Heart right ventricle (tissue), 16 donors: ENCODE measurements around the gene TMIGD2. TPM values are rescaled to one million over a fixed set of nuclear protein-coding genes. Genes with fewer than 3 reads are reported as not detected.
A peak's percentile ranks its signal among the peaks of the same experiment; 100 is the strongest.

ENCODE experiments used
- ATAC-seq, 8 donors: fragments of 200-7000 bp; cut with Tn5 transposase; one replicate each; pipeline ENCODE4 v1.9.1; 2020; ENCODE audit warnings: mild to moderate bottlenecking in 8 of 8, moderate library complexity in 8 of 8, moderate number of reproducible peaks in 1 of 8
- DNase-seq, 2 donors: peaks; one replicate each; pipeline ENCODE4 v3.0.0-alpha.2; 2020
- H3K27ac ChIP-seq, 10 donors: fragments of 200-600 bp; sonication (generic) in 2 of 10; one replicate each; pipeline versions ENCODE4 v1.5.0 to v1.8.0; 2020 to 2022; ENCODE audit warnings: mild to moderate bottlenecking in 3 of 10
- H3K27me3 ChIP-seq, 7 donors: fragments of 200-600 bp; one replicate each; pipeline ENCODE4 v1.8.0; 2021 to 2022; ENCODE audit warnings: mild to moderate bottlenecking in 2 of 7
- H3K36me3 ChIP-seq, 9 donors: fragments of 200-600 bp; sonication (generic) in 1 of 9; one replicate each; pipeline versions ENCODE4 v1.5.0 to v1.8.0; 2020 to 2022; ENCODE audit warnings: mild to moderate bottlenecking in 2 of 9
- H3K4me1 ChIP-seq, 9 donors: fragments of 200-600 bp; sonication (generic) in 1 of 9; one replicate each; pipeline versions ENCODE4 v1.5.0 to v1.8.0; 2020 to 2022; ENCODE audit warnings: mild to moderate bottlenecking in 4 of 9
- H3K4me3 ChIP-seq, 10 donors: fragments of 200-600 bp; sonication (generic) in 2 of 10; one replicate each; pipeline versions ENCODE4 v1.5.0 to v1.8.0; 2020 to 2022; ENCODE audit warnings: mild to moderate bottlenecking in 7 of 10, moderate library complexity in 2 of 10
- H3K9me3 ChIP-seq, 11 donors: fragments of 200-600 bp in 10 of 11; sonication (generic) in 2 of 11; one replicate each; pipeline versions ENCODE4 v1.5.0 to v1.8.0; 2013 to 2022; ENCODE audit warnings: mild to moderate bottlenecking in 2 of 11, control low read depth in 1 of 11, moderate library complexity in 1 of 11
- CTCF ChIP-seq, 9 donors: fragments of 200-600 bp; sonication (generic) in 2 of 9; IDR thresholded peaks; one replicate each; pipeline versions ENCODE4 v1.5.0 to v1.8.0; 2021 to 2022; ENCODE audit warnings: antibody characterized with exemption in 9 of 9, mild to moderate bottlenecking in 5 of 9, moderate library complexity in 1 of 9
- WGBS, 2 donors: extraction: QIAGEN DNeasy Blood & Tissue Kit; methylation state at CpG; one replicate each; pipeline ENCODE4 v1.1.7; 2013; ENCODE audit warnings: inconsistent platforms in 1 of 2; 5-methylcytosine and 5-hydroxymethylcytosine counted together
- intact Hi-C, 10 donors: fragments of 100-400 bp; cut with DNase I; formaldehyde crosslinking; loops; one replicate each; pipeline versions ENCODE4 v1.11.1 to v1.14.2; 2022
- polyA plus RNA-seq, 2 donors: library from polyadenylated mRNA; stranded (reverse); fragments of 200-250 nt; gene quantifications; one replicate each; pipeline ENCODE4 v1.2.3, GENCODE V29; 2013
- total RNA-seq, 10 donors: library from RNA; stranded (reverse); fragmentation: NEBNext Ultra II Directional in 3 of 10; extraction: Animal tissue kit (Norgen Biotek cat#: 25700) in 3 of 10; gene quantifications; one replicate each; pipeline versions ENCODE4 v1.2.1 to v1.2.4, GENCODE V29; 2021 to 2023
- donor health status: Arrhythmogenic right ventricular cardiomyopathy.
- donor health status: ischemic (EF 13 %, LVEDD 7.1; RV severe dilation, severe dysfunction).
- donor health status: healthy with polysubstance abuse.
- donor health status: DM: no; HTN: yes; CAD: no.
- donor health status: DM: no; HTN: no; CAD: no.
- donor health status: ischemic (EF 25% LVEDD 6.9; RV normal size, moderate dysfunction).
- donor health status: ischemic (EF 25% LVEDD 5.7; RV mildly dilated, moderate dysfunction).
- donor health status: healthy.
- donor health status: DM: yes; HTN: yes; CAD: no.
- donor health status: Ischemic cardiomyopathy.
- donor health status: ischemic (EF 35%, LVEDD 5.7; RV mildly dilated, moderate dysfunction).
- donor health status: nonischemic (EF 11% LVEDD 7.7; RV severe dilation, severe dysfunction).
- donor health status: DM: yes; HTN: yes; CAD: no.
- donor health status: PGD.
- donor health status: ischemic (EF 29% LVEDD 5.4; RV normal size, mild dysfunction).
- donor health status: nonischemic (EF 23%, LVEDD 6.1; RV moderate dilation, normal function).

The TMIGD2 gene
- total and polyA plus RNA-seq, 12 donors = 0.07 to 0.35 TPM; not detected in 10

DNA sequence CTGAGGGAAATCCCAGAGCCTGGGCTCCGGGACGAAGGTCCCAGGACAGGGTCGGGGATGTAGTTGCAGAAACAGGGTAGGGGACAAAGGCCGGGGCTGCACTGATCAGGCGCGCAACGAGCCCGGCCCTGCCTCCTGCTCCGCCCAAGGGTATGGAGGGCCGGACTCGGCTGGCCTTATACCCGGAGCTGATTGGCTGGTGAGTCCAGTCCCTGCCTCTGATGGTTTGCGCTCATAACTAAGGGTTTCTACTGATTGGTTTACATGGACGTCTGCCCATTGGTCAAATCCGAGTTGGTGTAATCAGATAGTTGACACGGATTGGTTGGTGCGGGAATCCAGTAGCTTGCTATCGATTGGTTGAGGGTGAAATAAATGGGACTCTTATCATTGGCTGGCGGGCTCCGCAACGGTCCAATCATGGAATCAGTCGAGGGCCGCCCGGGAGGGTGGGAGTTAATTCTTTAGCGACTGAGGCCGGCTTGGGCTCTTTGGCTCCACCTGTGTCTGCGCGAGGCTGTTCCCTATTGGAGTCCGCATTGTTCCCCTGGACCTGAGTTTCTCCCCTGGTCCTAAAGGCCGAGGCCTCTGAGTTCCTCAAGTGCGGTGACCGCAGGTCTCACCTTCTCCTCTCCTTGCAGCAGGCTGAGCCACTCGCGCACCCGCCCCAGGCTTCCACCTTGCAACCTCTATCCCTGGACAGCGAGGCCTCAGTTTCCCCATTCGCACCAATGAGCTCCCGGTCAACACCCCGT lies 40.6 kb upstream of the TMIGD2 start:
- Histone ChIP-seq H3K27ac (peak overlapping the region; percentile 79 to 98 (median 94)), H3K9me3 (no peaks in the 10 kb centered on the region), H3K4me3 (peak overlapping the region; percentile 36 to 89 (median 74)), H3K4me1 (peaks cover 3 to 29% (median 25%) of the 10 kb centered on the region in 9 donors), H3K36me3 (peaks cover 0 to 20% (median 4%) of the 10 kb centered on the region in 9 donors), H3K27me3 (no peaks in the 10 kb centered on the region)
- peak; percentile 93 to 99 for DNase-seq
- TF ChIP-seq CTCF (IDR thresholded peaks at IDR 0.05) = peak in 6 of 9 donors; percentile 17 to 51 (median 43)
- intact Hi-C loops = loop anchor here in 5 of 10 donors (2.0 to 5.0 kb wide), 3 partner anchors 58 to 96 kb away; partner anchors contain the start of genes SH3GL1 (in 5 of the 5), CHAF1A (in 1 of the 5) and YJU2 (in 1 of the 5)
- peak; percentile 94 to 98 (median 96) for ATAC-seq
- WGBS, 2 donors = 0% methylated on average over 39 of the region's 39 CpGs

DNA sequence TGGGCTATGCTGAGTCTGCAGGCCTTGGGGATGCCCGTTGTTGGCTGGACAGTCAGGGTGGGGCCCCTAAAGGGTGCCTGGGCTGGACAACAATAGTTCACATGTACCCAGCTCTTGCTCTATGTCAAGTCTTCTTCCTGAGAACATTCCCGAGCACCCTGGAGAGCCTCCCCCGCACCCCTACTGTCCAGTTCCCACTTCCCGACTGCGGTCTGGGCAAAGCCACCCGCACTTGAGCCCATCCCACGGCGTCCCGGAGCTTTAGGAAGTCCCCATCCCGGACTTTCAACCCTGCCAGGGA lies 40.1 kb upstream of the TMIGD2 start:
- 1 to 5% methylated on average over 10 of the region's 10 CpGs for WGBS, 2 donors
- no peaks in the 10 kb centered on the region for H3K27me3 ChIP-seq
- DNase-seq = no peak
- peak overlapping the region; percentile 76 to 98 (median 94) for H3K27ac ChIP-seq
- no peaks in the 10 kb centered on the region for H3K9me3 ChIP-seq
- peaks cover 3 to 32% (median 27%) of the 10 kb centered on the region in 9 donors for H3K4me1 ChIP-seq
- no peak for TF ChIP-seq CTCF (IDR thresholded peaks at IDR 0.05)
- peak overlapping the region; percentile 24 to 89 (median 63) for H3K4me3 ChIP-seq
- peaks cover 0 to 15% (median 4%) of the 10 kb centered on the region in 9 donors for H3K36me3 ChIP-seq
- intact Hi-C loops = loop anchor here in 5 of 10 donors (2.0 to 5.0 kb wide), 3 partner anchors 59 to 95 kb away; partner anchors contain the start of genes SH3GL1 (in 5 of the 5), CHAF1A (in 1 of the 5) and YJU2 (in 1 of the 5)
- ATAC-seq = peak; percentile 5 to 43 (median 25)

GRCh38 chr19:4338441-4339355 lies 36.5 kb upstream of the TMIGD2 start, which contains the start of gene STAP2:
STAP2 (minus strand) TSS chr19:4338827; CDS start chr19:4338753, 74 bp downstream.
- 48 to 54% methylated on average over 27 of the region's 27 CpGs for WGBS, 2 donors
- intact Hi-C loops = no loop called here
- no peak for DNase-seq

More at GRCh38 chr19:4338441-4339355, 36.5 kb upstream of the TMIGD2 start, which contains the start of gene STAP2:
- Histone ChIP-seq H3K36me3 (no peaks in the 10 kb centered on the region), H3K4me1 (peaks cover 3 to 25% (median 20%) of the 10 kb centered on the region in 9 donors), H3K27me3 (no peaks in the 10 kb centered on the region), H3K9me3 (no peaks in the 10 kb centered on the region), H3K27ac (peak within 1 kb of the TSS in 8 of 10 donors; percentile 33 to 77 (median 62)), H3K4me3 (peak within 1 kb of the TSS; percentile 21 to 58 (median 48))
- TF ChIP-seq CTCF (IDR thresholded peaks at IDR 0.05) = no peak
- ATAC-seq = no peak
